HCT116 (cell line): ENCODE data around the gene PPP1R12B. TPM values are rescaled to one million over a fixed set of nuclear protein-coding genes. Genes with fewer than 3 reads are reported as not detected.

Experiments used
- ATAC-seq: fragments of 200-7000 bp; cut with Tn5 transposase; 2 replicates; pipeline ENCODE4 v1.9.1; 2020; ENCODE audit warnings: mild to moderate bottlenecking, moderate library complexity
- BruUV-seq: library from RNA; stranded (reverse); fragments of 400-500 nt; replicated peaks from 2 replicates; lab custom pipeline; 2021; lab: Mats Ljungman, UMichigan
- CTCF ChIA-PET: fragments of 300-600 bp; sonication (Branson Sonifier 250); formaldehyde crosslinking; loops from one replicate; lab custom pipeline; 2021; ENCODE audit warnings: antibody characterized with exemption; lab: Charles Lee
- POLR2A ChIA-PET: fragments of 300-600, 350-600 bp; sonication (Branson Sonifier 250); formaldehyde crosslinking; loops from one replicate; lab custom pipeline; 2021; ENCODE audit warnings: antibody characterized with exemption; lab: Charles Lee
- RAD21 ChIA-PET, 2 experiments: fragments of 300-600 bp; sonication (Branson Sonifier 250); formaldehyde crosslinking; loops; one replicate each; lab custom pipeline; 2023; ENCODE audit warnings: low total read pairs in 2 of 2; ENCODE audit not compliant: uncharacterized antibody in 2 of 2, unreplicated experiment in 2 of 2, low non-redundant PET in 1 of 2; lab: Charles Lee
- DNase-seq: peaks from one replicate; pipeline ENCODE4 v3.0.0-alpha.2; 2010; ENCODE audit warnings: low read depth, low spot score
- H2AFZ ChIP-seq: fragments of 200-600 bp; shearing (Covaris generic), sonication (generic); 2 replicates; pipeline ENCODE4 v1.6.1; 2017; ENCODE audit warnings: low read depth, mixed run types, mixed read lengths, antibody characterized with exemption, low read length; ENCODE audit not compliant: poor library complexity, severe bottlenecking
- H3K27ac ChIP-seq: 2 replicates; pipeline ENCODE4 v1.5.1; 2012; ENCODE audit warnings: low read depth, low read length
- H3K27me3 ChIP-seq: fragments of 200-600 bp; sonication (generic); 2 replicates; pipeline ENCODE4 v1.6.1; 2016; ENCODE audit warnings: mixed run types, low read length, mixed read lengths; ENCODE audit not compliant: insufficient read depth
- H3K36me3 ChIP-seq, 2 experiments: fragments of 200-500 bp in 1 of 2; fragments of 200-600 bp in 1 of 2; sonication (Bioruptor generic) in 1 of 2; sonication (generic) in 1 of 2; 2 replicates each; pipeline versions ENCODE4 v1.5.1 to v1.6.1; 2014 to 2016; ENCODE audit warnings: low read length in 2 of 2, inconsistent platforms in 1 of 2, mixed read lengths in 1 of 2, mixed run types in 1 of 2; ENCODE audit not compliant: insufficient read depth in 2 of 2, control insufficient read depth in 1 of 2
- H3K4me1 ChIP-seq, 2 experiments: fragments of 200-600 bp in 1 of 2; sonication (generic) in 1 of 2; 2 replicates each; pipeline versions ENCODE4 v1.5.1 to v1.6.1; 2012 to 2017; ENCODE audit warnings: low read length in 2 of 2, inconsistent platforms in 1 of 2, mild to moderate bottlenecking in 1 of 2, mixed read lengths in 1 of 2, mixed run types in 1 of 2, moderate library complexity in 1 of 2; ENCODE audit not compliant: insufficient read depth in 2 of 2, control insufficient read depth in 1 of 2
- H3K4me2 ChIP-seq: fragments of 200-600 bp; sonication (generic); 2 replicates; pipeline ENCODE4 v1.6.1; 2017; ENCODE audit warnings: mixed run types, low read length, mixed read lengths
- H3K4me3 ChIP-seq, 2 experiments: fragments of 200-600 bp in 1 of 2; sonication (generic) in 1 of 2; replicated peaks in 1 of 2; 2 replicates each; pipeline ENCODE4 v1.5.1; 2011 to 2016; ENCODE audit warnings: low read length in 2 of 2, control low read depth in 1 of 2, low read depth in 1 of 2, mild to moderate bottlenecking in 1 of 2, mixed read lengths in 1 of 2, mixed run types in 1 of 2
- H3K79me2 ChIP-seq: fragments of 200-600 bp; sonication (generic); 2 replicates; pipeline ENCODE4 v1.6.1; 2017; ENCODE audit warnings: mild to moderate bottlenecking, mixed run types, low read length, moderate library complexity, mixed read lengths; ENCODE audit not compliant: insufficient read depth
- H3K9ac ChIP-seq: fragments of 200-600 bp; sonication (generic); 2 replicates; pipeline ENCODE4 v1.6.1; 2016; ENCODE audit warnings: low read length, mixed read lengths
- H3K9me2 ChIP-seq: fragments of 200-600 bp; sonication (generic), shearing (Covaris generic); 2 replicates; pipeline ENCODE4 v1.6.1; 2017; ENCODE audit warnings: mixed run types, mild to moderate bottlenecking, moderate library complexity; ENCODE audit not compliant: insufficient read depth
- H3K9me3 ChIP-seq, 2 experiments: fragments of 200-500 bp in 1 of 2; fragments of 200-600 bp in 1 of 2; sonication (Bioruptor generic) in 1 of 2; sonication (generic) in 1 of 2; 2 replicates each; pipeline ENCODE4 v1.6.1; 2014 to 2017; ENCODE audit warnings: low read length in 2 of 2, mixed read lengths in 2 of 2, inconsistent platforms in 1 of 2, low read depth in 1 of 2, mild to moderate bottlenecking in 1 of 2, mixed run types in 1 of 2, moderate library complexity in 1 of 2; ENCODE audit not compliant: control insufficient read depth in 1 of 2, insufficient read depth in 1 of 2
- H4K20me1 ChIP-seq: fragments of 200-600 bp; sonication (generic), shearing (Covaris generic); 2 replicates; pipeline ENCODE4 v1.6.1; 2017; ENCODE audit warnings: mixed run types, mild to moderate bottlenecking, moderate library complexity; ENCODE audit not compliant: insufficient read depth
- CTCF ChIP-seq, 3 experiments: fragments of 200-600 bp in 1 of 3; sonication (generic) in 1 of 3; IDR thresholded peaks in 2 of 3; conservative IDR thresholded peaks in 1 of 3; 2 replicates each; pipeline ENCODE4 v1.5.1; 2012 to 2017; ENCODE audit warnings: low read depth in 2 of 3, low read length in 2 of 3, antibody characterized with exemption in 1 of 3, borderline replicate concordance in 1 of 3, control low read depth in 1 of 3, mild to moderate bottlenecking in 1 of 3, mixed read lengths in 1 of 3, mixed run types in 1 of 3, moderate library complexity in 1 of 3; ENCODE audit not compliant: insufficient read depth in 1 of 3
- EZH2phosphoT487 ChIP-seq: fragments of 200-600 bp; IDR thresholded peaks from 2 replicates; pipeline ENCODE4 v1.6.1; 2018; ENCODE audit warnings: antibody characterized with exemption, borderline replicate concordance
- MAX ChIP-seq: IDR thresholded peaks from 2 replicates; pipeline ENCODE4 v1.6.1; 2012
- POLR2A ChIP-seq: IDR thresholded peaks from 2 replicates; pipeline ENCODE4 v1.7.0; 2011; ENCODE audit warnings: borderline replicate concordance; ENCODE audit not compliant: insufficient read depth, insufficient read length; ENCODE audit errors: extremely low read depth
- REST ChIP-seq: IDR thresholded peaks from 2 replicates; pipeline ENCODE4 v1.6.1; 2012; ENCODE audit warnings: low read depth
- SRF ChIP-seq: IDR thresholded peaks from 2 replicates; pipeline ENCODE4 v1.6.1; 2012; ENCODE audit warnings: low read depth
- YY1 ChIP-seq: IDR thresholded peaks from 2 replicates; pipeline ENCODE4 v1.6.1; 2011; ENCODE audit warnings: low read length, low read depth, moderate library complexity, mild to moderate bottlenecking; ENCODE audit not compliant: insufficient replicate concordance; ENCODE audit errors: extremely low read depth
- ZFX ChIP-seq: fragments of 450-650 bp; IDR thresholded peaks from 2 replicates; pipeline ENCODE4 v1.6.1; 2017
- ZNF274 ChIP-seq: fragments of 200-500 bp; sonication (Bioruptor generic); IDR thresholded peaks from 2 replicates; pipeline ENCODE4 v1.6.1; 2014; ENCODE audit warnings: mild to moderate bottlenecking, low read depth, low read length, inconsistent platforms
- intact Hi-C: fragments of 100-400 bp; cut with micrococcal nuclease; formaldehyde crosslinking; loops from 2 replicates; pipeline ENCODE4 v1.10.0; 2022
- total RNA-seq: library from RNA; stranded (reverse); gene quantifications from one replicate; pipeline ENCODE4 v1.2.1, GENCODE V29; 2021; ENCODE audit not compliant: unreplicated experiment

PPP1R12B gene
- total RNA-seq, 1 experiment from 2014 or later = 14.3 TPM

GRCh38 chr1:202642212-202642611 is 293.7 kb downstream of the PPP1R12B start:
- intact Hi-C loops = no loop called here
- no peaks in the 10 kb centered on the region for H3K79me2 ChIP-seq
- H3K27me3 ChIP-seq = peaks cover 9% of the 10 kb centered on the region; the same call in 1 of the 2 replicates
- DNase-seq (no peak), ATAC-seq (no peak)
- TF ChIP-seq YY1 (no peak), SRF (no peak), CTCF (IDR thresholded peaks at IDR 0.05 in 2 of 3, conservative IDR thresholded peaks at IDR 0.05 in 1 of 3; ENCODE audit: borderline replicate concordance in 1 of 3, insufficient read depth in 1 of 3, low read depth in 2 of 3, low read length in 2 of 3) (no peak), ZFX (no peak), POLR2A (no peak), EZH2phosphoT487 (no peak), ZNF274 (no peak), MAX (no peak), REST (no peak)
- no peaks in the 10 kb centered on the region for H3K4me1 ChIP-seq
- ChIA-PET POLR2A (no interaction called here), CTCF (no interaction called here), RAD21 (no interaction called here)
- H3K9ac ChIP-seq = no peak overlapping the region
- H3K4me2 ChIP-seq = no peak overlapping the region
- no peak overlapping the region for H2AFZ ChIP-seq
- H3K9me3 ChIP-seq = no peaks in the 10 kb centered on the region
- H3K27ac ChIP-seq = no peak overlapping the region
- H3K9me2 ChIP-seq = no peaks in the 10 kb centered on the region
- no peaks in the 10 kb centered on the region for H3K36me3 ChIP-seq
- no TSS peak for BruUV-seq
- no peak overlapping the region for H3K4me3 ChIP-seq
- no peaks in the 10 kb centered on the region for H4K20me1 ChIP-seq

Other genes with a start within 250 kb of the PPP1R12B start
- gene GPR37L1, start 225.8 kb upstream of the PPP1R12B start, total RNA-seq = 0.10 TPM
- gene ARL8A, start 204.0 kb upstream of the PPP1R12B start, total RNA-seq = 45.6 TPM
- gene PTPN7, start 188.1 kb upstream of the PPP1R12B start, total RNA-seq = 0.76 TPM
- gene LGR6, start 154.9 kb upstream of the PPP1R12B start, total RNA-seq = 0.20 TPM
- gene UBE2T, start 6.8 kb upstream of the PPP1R12B start, total RNA-seq = 79.8 TPM